ENCODE measurements around the gene DLG2.

The DLG2 gene

GRCh38 chr11:85575388-85575787, 51.8 kb downstream of the DLG2 start:
- H3K9me3 ChIP-seq (ENCODE audit: control insufficient read depth, low read length), result no peaks in the 10 kb centered on the region
- H3K36me3 ChIP-seq (ENCODE audit: control insufficient read depth, insufficient read depth, low read length), result no peaks in the 10 kb centered on the region
- H3K4me3 ChIP-seq (ENCODE audit: insufficient read depth, low read depth, low read length, poor library complexity, severe bottlenecking), result no peak overlapping the region
- DNase-seq, result no peak
- no peaks in the 10 kb centered on the region for H3K4me1 ChIP-seq (ENCODE audit: control insufficient read depth, insufficient read depth, low read length, poor library complexity, severe bottlenecking)
- no peak overlapping the region for H3K27ac ChIP-seq (ENCODE audit: insufficient read depth, low read length, poor library complexity, severe bottlenecking)
- H3K27me3 ChIP-seq (replicated peaks; ENCODE audit: control insufficient read depth, insufficient read depth, low read length, poor library complexity, severe bottlenecking), result no peaks in the 10 kb centered on the region

GRCh38 chr11:85572056-85572455, 55.1 kb downstream of the DLG2 start:
- Histone ChIP-seq H3K9me3 (ENCODE audit: control insufficient read depth, low read length) (no peaks in the 10 kb centered on the region), H3K4me3 (ENCODE audit: insufficient read depth, low read depth, low read length, poor library complexity, severe bottlenecking) (no peak overlapping the region), H3K36me3 (ENCODE audit: control insufficient read depth, insufficient read depth, low read length) (no peaks in the 10 kb centered on the region), H3K4me1 (ENCODE audit: control insufficient read depth, insufficient read depth, low read length, poor library complexity, severe bottlenecking) (no peaks in the 10 kb centered on the region), H3K27ac (ENCODE audit: insufficient read depth, low read length, poor library complexity, severe bottlenecking) (no peak overlapping the region), H3K27me3 (replicated peaks; ENCODE audit: control insufficient read depth, insufficient read depth, low read length, poor library complexity, severe bottlenecking) (no peaks in the 10 kb centered on the region)
- no peak for DNase-seq

- no peaks in the 10 kb centered on the region for H3K27me3 ChIP-seq (replicated peaks; ENCODE audit: control insufficient read depth, insufficient read depth, low read length, poor library complexity, severe bottlenecking)
- H3K9me3 ChIP-seq (ENCODE audit: control insufficient read depth, low read length), result no peaks in the 10 kb centered on the region
- H3K36me3 ChIP-seq (ENCODE audit: control insufficient read depth, insufficient read depth, low read length), result no peaks in the 10 kb centered on the region
- H3K27ac ChIP-seq (ENCODE audit: insufficient read depth, low read length, poor library complexity, severe bottlenecking), result no peak overlapping the region
- no peaks in the 10 kb centered on the region for H3K4me1 ChIP-seq (ENCODE audit: control insufficient read depth, insufficient read depth, low read length, poor library complexity, severe bottlenecking)
- no peak for DNase-seq
- no peak overlapping the region for H3K4me3 ChIP-seq (ENCODE audit: insufficient read depth, low read depth, low read length, poor library complexity, severe bottlenecking)
Measured at GRCh38 chr11:85569525-85569924, 57.6 kb downstream of the DLG2 start.

- Histone ChIP-seq H3K36me3 (ENCODE audit: control insufficient read depth, insufficient read depth, low read length) (no peaks in the 10 kb centered on the region), H3K27ac (ENCODE audit: insufficient read depth, low read length, poor library complexity, severe bottlenecking) (no peak overlapping the region), H3K9me3 (ENCODE audit: control insufficient read depth, low read length) (no peaks in the 10 kb centered on the region), H3K4me3 (ENCODE audit: insufficient read depth, low read depth, low read length, poor library complexity, severe bottlenecking) (no peak overlapping the region), H3K27me3 (replicated peaks; ENCODE audit: control insufficient read depth, insufficient read depth, low read length, poor library complexity, severe bottlenecking) (no peaks in the 10 kb centered on the region), H3K4me1 (ENCODE audit: control insufficient read depth, insufficient read depth, low read length, poor library complexity, severe bottlenecking) (no peaks in the 10 kb centered on the region)
- DNase-seq, result no peak
Measured at GRCh38 chr11:85558411-85558810, 68.7 kb downstream of the DLG2 start.

GRCh38 chr11:85551881-85552280, 75.3 kb downstream of the DLG2 start:
- no peak overlapping the region for H3K4me3 ChIP-seq (ENCODE audit: insufficient read depth, low read depth, low read length, poor library complexity, severe bottlenecking)
- H3K9me3 ChIP-seq (ENCODE audit: control insufficient read depth, low read length), result no peaks in the 10 kb centered on the region
- no peak for DNase-seq
- no peaks in the 10 kb centered on the region for H3K4me1 ChIP-seq (ENCODE audit: control insufficient read depth, insufficient read depth, low read length, poor library complexity, severe bottlenecking)
- no peaks in the 10 kb centered on the region for H3K27me3 ChIP-seq (replicated peaks; ENCODE audit: control insufficient read depth, insufficient read depth, low read length, poor library complexity, severe bottlenecking)
- H3K27ac ChIP-seq (ENCODE audit: insufficient read depth, low read length, poor library complexity, severe bottlenecking), result no peak overlapping the region
- H3K36me3 ChIP-seq (ENCODE audit: control insufficient read depth, insufficient read depth, low read length), result no peaks in the 10 kb centered on the region

GRCh38 chr11:85541683-85542082, 85.5 kb downstream of the DLG2 start:
- Histone ChIP-seq H3K9me3 (ENCODE audit: control insufficient read depth, low read length) (no peaks in the 10 kb centered on the region), H3K36me3 (ENCODE audit: control insufficient read depth, insufficient read depth, low read length) (no peaks in the 10 kb centered on the region), H3K27me3 (replicated peaks; ENCODE audit: control insufficient read depth, insufficient read depth, low read length, poor library complexity, severe bottlenecking) (no peaks in the 10 kb centered on the region), H3K4me1 (ENCODE audit: control insufficient read depth, insufficient read depth, low read length, poor library complexity, severe bottlenecking) (no peaks in the 10 kb centered on the region), H3K4me3 (ENCODE audit: insufficient read depth, low read depth, low read length, poor library complexity, severe bottlenecking) (no peak overlapping the region), H3K27ac (ENCODE audit: insufficient read depth, low read length, poor library complexity, severe bottlenecking) (no peak overlapping the region)
- no peak for DNase-seq

GRCh38 chr11:85540635-85541205, 86.4 kb downstream of the DLG2 start:
- Histone ChIP-seq H3K9me3 (ENCODE audit: control insufficient read depth, low read length) (no peaks in the 10 kb centered on the region), H3K36me3 (ENCODE audit: control insufficient read depth, insufficient read depth, low read length) (no peaks in the 10 kb centered on the region), H3K4me1 (ENCODE audit: control insufficient read depth, insufficient read depth, low read length, poor library complexity, severe bottlenecking) (no peaks in the 10 kb centered on the region), H3K27ac (ENCODE audit: insufficient read depth, low read length, poor library complexity, severe bottlenecking) (no peak overlapping the region), H3K27me3 (replicated peaks; ENCODE audit: control insufficient read depth, insufficient read depth, low read length, poor library complexity, severe bottlenecking) (no peaks in the 10 kb centered on the region), H3K4me3 (ENCODE audit: insufficient read depth, low read depth, low read length, poor library complexity, severe bottlenecking) (no peak overlapping the region)
- DNase-seq, result no peak

GRCh38 chr11:85540181-85540580, 87.0 kb downstream of the DLG2 start:
- Histone ChIP-seq H3K4me3 (ENCODE audit: insufficient read depth, low read depth, low read length, poor library complexity, severe bottlenecking) (no peak overlapping the region), H3K4me1 (ENCODE audit: control insufficient read depth, insufficient read depth, low read length, poor library complexity, severe bottlenecking) (no peaks in the 10 kb centered on the region), H3K27ac (ENCODE audit: insufficient read depth, low read length, poor library complexity, severe bottlenecking) (no peak overlapping the region), H3K27me3 (replicated peaks; ENCODE audit: control insufficient read depth, insufficient read depth, low read length, poor library complexity, severe bottlenecking) (no peaks in the 10 kb centered on the region), H3K36me3 (ENCODE audit: control insufficient read depth, insufficient read depth, low read length) (no peaks in the 10 kb centered on the region), H3K9me3 (ENCODE audit: control insufficient read depth, low read length) (no peaks in the 10 kb centered on the region)
- DNase-seq, result no peak

- H3K27ac ChIP-seq (ENCODE audit: insufficient read depth, low read length, poor library complexity, severe bottlenecking), result no peak overlapping the region
- H3K4me1 ChIP-seq (ENCODE audit: control insufficient read depth, insufficient read depth, low read length, poor library complexity, severe bottlenecking), result no peaks in the 10 kb centered on the region
- no peaks in the 10 kb centered on the region for H3K36me3 ChIP-seq (ENCODE audit: control insufficient read depth, insufficient read depth, low read length)
- H3K27me3 ChIP-seq (replicated peaks; ENCODE audit: control insufficient read depth, insufficient read depth, low read length, poor library complexity, severe bottlenecking), result no peaks in the 10 kb centered on the region
- no peak for DNase-seq
- no peaks in the 10 kb centered on the region for H3K9me3 ChIP-seq (ENCODE audit: control insufficient read depth, low read length)
- H3K4me3 ChIP-seq (ENCODE audit: insufficient read depth, low read depth, low read length, poor library complexity, severe bottlenecking), result no peak overlapping the region
Measured at GRCh38 chr11:85539740-85540139, 87.4 kb downstream of the DLG2 start.

GRCh38 chr11:85539029-85539689, 88.0 kb downstream of the DLG2 start:
- Histone ChIP-seq H3K4me3 (ENCODE audit: insufficient read depth, low read depth, low read length, poor library complexity, severe bottlenecking) (no peak overlapping the region), H3K4me1 (ENCODE audit: control insufficient read depth, insufficient read depth, low read length, poor library complexity, severe bottlenecking) (no peaks in the 10 kb centered on the region), H3K9me3 (ENCODE audit: control insufficient read depth, low read length) (no peaks in the 10 kb centered on the region), H3K27me3 (replicated peaks; ENCODE audit: control insufficient read depth, insufficient read depth, low read length, poor library complexity, severe bottlenecking) (no peaks in the 10 kb centered on the region), H3K27ac (ENCODE audit: insufficient read depth, low read length, poor library complexity, severe bottlenecking) (no peak overlapping the region), H3K36me3 (ENCODE audit: control insufficient read depth, insufficient read depth, low read length) (no peaks in the 10 kb centered on the region)
- no peak for DNase-seq

All from effector memory CD4-positive, alpha-beta T cell (primary cell).